ENCODE results near the gene CNTROB.

CNTROB gene

GRCh38 chr17:7889166-7889955 lies 42.6 kb upstream of the CNTROB start (continued):
- TF ChIP-seq PRDM2 (tag by site-specific recombination; IDR thresholded peaks at IDR 0.05; ENCODE audit: borderline replicate concordance): no peak
- peak; percentile 51; the same call in 1 of the 2 replicates for TF ChIP-seq ZFHX2 (tag by site-specific recombination; conservative IDR thresholded peaks at IDR 0.05)
- TF ChIP-seq HOXD13 (CRISPR knock-in tag; IDR thresholded peaks at IDR 0.05; ENCODE audit: borderline replicate concordance): no peak
- TF ChIP-seq ZNF335 (tag by site-specific recombination; conservative IDR thresholded peaks at IDR 0.05): peak; percentile 22; the same call in 1 of the 2 replicates
- TF ChIP-seq ZNF341 (tag by site-specific recombination; IDR thresholded peaks at IDR 0.05; ENCODE audit: low read depth): peak; percentile 90
- TF ChIP-seq PATZ1 (tag by site-specific recombination; IDR thresholded peaks at IDR 0.05): peak; percentile 85
- TF ChIP-seq ZNF423 (tag by site-specific recombination; IDR thresholded peaks at IDR 0.05): no peak
- TF ChIP-seq ZBTB26 (tag by site-specific recombination; optimal IDR thresholded peaks at IDR 0.05): no peak
- no peak for TF ChIP-seq ZBTB7A (tag by site-specific recombination; IDR thresholded peaks at IDR 0.05; ENCODE audit: low read depth)
- peak; percentile 59 for TF ChIP-seq ZBTB10 (tag by site-specific recombination; IDR thresholded peaks at IDR 0.05)

GRCh38 chr17:7893187-7893880 lies 38.7 kb upstream of the CNTROB start:
- Histone ChIP-seq H3K36me3 (ENCODE audit: control insufficient read depth in 2 of 2, insufficient read depth in 1 of 2, low read length in 2 of 2) (peaks cover 68 to 76% of the 10 kb centered on the region in 2 experiments), H3K9me3 (ENCODE audit: control insufficient read depth, insufficient read depth, low read depth, low read length) (no peaks in the 10 kb centered on the region), H3K4me1 (ENCODE audit: control insufficient read depth, insufficient read depth, low read length) (peaks cover 14% of the 10 kb centered on the region), H3K27ac (ENCODE audit: extremely low read depth, low read depth, low read length) (no peak overlapping the region), H3K4me3 (ENCODE audit: low read depth, low read length) (no peak overlapping the region)
- ChIA-PET CTCF (interaction anchor here (0.5 to 0.7 kb wide), 4 partner anchors 15 to 300 kb away, joined by 3 to 4 read pairs (median 4); no protein-coding TSS in a partner anchor), POLR2A (interaction anchor here (1.0 kb wide), 1 partner anchor 37 kb away, joined by 5 read pairs; the partner anchor contains the start of gene NAA38)
- TF ChIP-seq ZNF335 (tag by site-specific recombination; conservative IDR thresholded peaks at IDR 0.05): no peak
- no peak for TF ChIP-seq ZNF37A (tag by site-specific recombination; IDR thresholded peaks at IDR 0.05)
- TF ChIP-seq ZNF350 (tag by site-specific recombination; IDR thresholded peaks at IDR 0.05): no peak
- no peak for TF ChIP-seq ZNF580 (tag by site-specific recombination; IDR thresholded peaks at IDR 0.05)
- no peak for TF ChIP-seq ZNF830 (tag by site-specific recombination; IDR thresholded peaks at IDR 0.05; ENCODE audit: low read depth)
- no peak for TF ChIP-seq ZBTB11 (tag by site-specific recombination; conservative IDR thresholded peaks at IDR 0.05; ENCODE audit: low read depth)

All from HEK293 (cell line).